Activated B cell treated with CpG ODN at 0.5 μM for 24 hours (primary cell): ENCODE results near the gene MROH2A. TPM values are rescaled to one million over a fixed set of nuclear protein-coding genes. Genes with fewer than 3 reads are reported as not detected.
A peak's percentile ranks its signal among the peaks of the same experiment; 100 is the strongest.

ENCODE experiments used
- ATAC-seq: fragments of 200-7000 bp; cut with Tn5 transposase; one replicate; pipeline ENCODE4 v1.10.0; 2021; ENCODE audit warnings: low read depth, mild to moderate bottlenecking, moderate library complexity
- CTCF ChIA-PET: fragments of 350-600 bp; sonication (Branson Sonifier 250); formaldehyde crosslinking; loops from one replicate; lab custom pipeline; 2021; ENCODE audit warnings: antibody characterized with exemption; lab: Charles Lee
- POLR2A ChIA-PET: fragments of 350-600 bp; sonication (Branson Sonifier 250); formaldehyde crosslinking; loops from one replicate; lab custom pipeline; 2021; ENCODE audit warnings: antibody characterized with exemption; lab: Charles Lee
- DNase-seq: peaks from one replicate; pipeline ENCODE4 v3.0.0; 2022
- H3K27ac Mint-ChIP-seq: one replicate; pipeline ENCODE4 v1.8.0; 2020; ENCODE audit warnings: mixed read lengths
- H3K27me3 Mint-ChIP-seq: one replicate; pipeline ENCODE4 v1.8.0; 2021; ENCODE audit warnings: mixed read lengths
- H3K36me3 Mint-ChIP-seq: one replicate; pipeline ENCODE4 v1.8.0; 2021; ENCODE audit warnings: low read depth, mixed read lengths
- H3K4me1 Mint-ChIP-seq: one replicate; pipeline ENCODE4 v1.8.0; 2021; ENCODE audit warnings: mixed read lengths
- H3K4me3 Mint-ChIP-seq: one replicate; pipeline ENCODE4 v1.8.0; 2020; ENCODE audit warnings: mild to moderate bottlenecking, mixed read lengths
- H3K9me3 Mint-ChIP-seq: one replicate; pipeline ENCODE4 v1.8.0; 2020; ENCODE audit warnings: mixed read lengths
- CTCF ChIP-seq: fragments of 200-600 bp; IDR thresholded peaks from one replicate; pipeline ENCODE4 v1.8.0; 2022; ENCODE audit warnings: antibody characterized with exemption, mild to moderate bottlenecking
- intact Hi-C: fragments of 100-400 bp; cut with micrococcal nuclease; formaldehyde crosslinking; loops from one replicate; pipeline ENCODE4 v1.15.1; 2024
- total RNA-seq: library from RNA; stranded (reverse); gene quantifications from 2 replicates; pipeline ENCODE4 v1.2.3, GENCODE V29; 2022

The MROH2A gene
- total RNA-seq, 1 donor from 2014 or later = not detected

GRCh38 chr2:233807966-233808935 is 30.1 kb downstream of the MROH2A start:
- peak; percentile 5 for DNase-seq
- no peak overlapping the region for H3K4me3 Mint-ChIP-seq
- intact Hi-C loops = no loop called here
- H3K36me3 Mint-ChIP-seq = no peaks in the 10 kb centered on the region
- H3K9me3 Mint-ChIP-seq = no peaks in the 10 kb centered on the region
- TF ChIP-seq CTCF = no peak
- peaks cover 9% of the 10 kb centered on the region for H3K27me3 Mint-ChIP-seq
- ChIA-PET CTCF (no interaction called here), POLR2A (no interaction called here)
- H3K4me1 Mint-ChIP-seq = no peaks in the 10 kb centered on the region
- no peak for ATAC-seq
- H3K27ac Mint-ChIP-seq = no peak overlapping the region

GRCh38 chr2:233810385-233810784 is 32.3 kb downstream of the MROH2A start:
- ChIA-PET CTCF (no interaction called here), POLR2A (no interaction called here)
- H3K27me3 Mint-ChIP-seq = peaks cover 6% of the 10 kb centered on the region
- H3K4me3 Mint-ChIP-seq = no peak overlapping the region
- H3K4me1 Mint-ChIP-seq = no peaks in the 10 kb centered on the region
- no peaks in the 10 kb centered on the region for H3K9me3 Mint-ChIP-seq
- intact Hi-C loops = no loop called here
- no peaks in the 10 kb centered on the region for H3K36me3 Mint-ChIP-seq
- peak; percentile 1 for DNase-seq
- no peak for ATAC-seq
- H3K27ac Mint-ChIP-seq = no peak overlapping the region
- no peak for TF ChIP-seq CTCF

- H3K27me3 Mint-ChIP-seq = peaks cover 9% of the 10 kb centered on the region
- intact Hi-C loops = no loop called here
- DNase-seq (no peak), ATAC-seq (no peak)
- no peak overlapping the region for H3K4me3 Mint-ChIP-seq
- no peaks in the 10 kb centered on the region for H3K36me3 Mint-ChIP-seq
- H3K4me1 Mint-ChIP-seq = no peaks in the 10 kb centered on the region
- CTCF ChIA-PET = no interaction called here
- no peaks in the 10 kb centered on the region for H3K9me3 Mint-ChIP-seq
- TF ChIP-seq CTCF = no peak
- POLR2A ChIA-PET = no interaction called here
- H3K27ac Mint-ChIP-seq = no peak overlapping the region
Measured at GRCh38 chr2:233811087-233811486, 33.0 kb downstream of the MROH2A start.

GRCh38 chr2:233811732-233812131 is 33.6 kb downstream of the MROH2A start:
- Mint-ChIP-seq H3K4me1 (no peaks in the 10 kb centered on the region), H3K27me3 (peaks cover 15% of the 10 kb centered on the region), H3K4me3 (no peak overlapping the region), H3K36me3 (no peaks in the 10 kb centered on the region), H3K27ac (no peak overlapping the region), H3K9me3 (no peaks in the 10 kb centered on the region)
- no peak for TF ChIP-seq CTCF
- ATAC-seq (no peak), DNase-seq (peak; percentile 7)
- ChIA-PET CTCF (no interaction called here), POLR2A (no interaction called here)
- intact Hi-C loops = no loop called here

GRCh38 chr2:233813236-233814055 is 35.3 kb downstream of the MROH2A start:
- DNase-seq = no peak
- no peak for ATAC-seq
- ChIA-PET POLR2A (no interaction called here), CTCF (no interaction called here)
- H3K36me3 Mint-ChIP-seq = no peaks in the 10 kb centered on the region
- TF ChIP-seq CTCF = no peak
- no peak overlapping the region for H3K27ac Mint-ChIP-seq
- no peaks in the 10 kb centered on the region for H3K9me3 Mint-ChIP-seq
- H3K4me1 Mint-ChIP-seq = no peaks in the 10 kb centered on the region
- intact Hi-C loops = no loop called here
- no peak overlapping the region for H3K4me3 Mint-ChIP-seq
- peaks cover 20% of the 10 kb centered on the region for H3K27me3 Mint-ChIP-seq
